ENCODE measurements around the gene BHLHE40. TPM values are rescaled to one million over a fixed set of nuclear protein-coding genes. Genes with fewer than 3 reads are reported as not detected.
A peak's percentile ranks its signal among the peaks of the same experiment; 100 is the strongest.

BHLHE40 gene
- total and polyA plus RNA-seq, 2 of the 8 experiments (the other 6 are each of a cell fraction or from before 2014, with no cell fraction given) = 1.5 to 2.2 TPM

DNA sequence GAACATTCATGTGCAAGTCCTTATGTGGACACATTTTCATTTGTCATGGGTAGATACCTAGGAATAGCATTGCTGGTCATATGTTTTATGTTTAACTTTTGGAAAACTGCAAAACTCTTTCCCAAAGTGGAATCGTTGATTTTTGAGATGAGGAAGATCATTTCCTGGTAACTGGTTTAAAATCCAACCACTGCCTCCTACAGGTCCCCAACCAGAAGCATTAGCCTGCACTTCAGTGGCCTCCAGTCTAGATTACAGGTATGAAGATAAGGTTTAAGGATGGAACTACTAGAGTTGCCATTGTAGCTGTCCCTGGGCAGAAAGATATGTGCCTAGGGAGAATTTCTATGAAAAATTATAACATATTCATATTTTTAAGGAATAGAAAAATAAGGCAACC is 48.7 kb upstream of the BHLHE40 start:
- no peak overlapping the region for H2BK120ac ChIP-seq (replicated peaks; ENCODE audit: low read depth, low read length)
- H2BK5ac ChIP-seq (ENCODE audit: low read depth, low read length) = no peak overlapping the region
- no peak overlapping the region for H3K23ac ChIP-seq (ENCODE audit: insufficient read length)
- CTCF ChIA-PET (ENCODE audit: partially characterized antibody) = interaction anchor here (0.8 to 1.3 kb wide), 3 partner anchors 13 to 219 kb away, joined by 3 to 6 read pairs (median 3); no protein-coding TSS in a partner anchor
- H3K18ac ChIP-seq (ENCODE audit: extremely low read depth, low read length) = no peak overlapping the region
- H4K5ac ChIP-seq (ENCODE audit: insufficient read length, low read depth, low read length) = no peak overlapping the region
- H3K4me3 ChIP-seq (ENCODE audit: extremely low read depth in 1 of 4, insufficient read depth in 2 of 4, low read depth in 3 of 4, low read length in 4 of 4) = no peak overlapping the region
- H3K79me2 ChIP-seq (ENCODE audit: control insufficient read depth in 1 of 2, insufficient read depth in 2 of 2, low read length in 2 of 2) = no peaks in the 10 kb centered on the region
- H3K56ac ChIP-seq (replicated peaks; ENCODE audit: insufficient read length, low read depth, low read length) = no peak overlapping the region
- no peak overlapping the region for H2BK12ac ChIP-seq (ENCODE audit: low read depth, low read length)
- no peak overlapping the region for H2BK15ac ChIP-seq (ENCODE audit: low read length)
- no peaks in the 10 kb centered on the region for H4K20me1 ChIP-seq (replicated peaks in 1 of 2; ENCODE audit: control insufficient read depth in 1 of 2, insufficient read depth in 2 of 2, low read length in 2 of 2)
- no peak overlapping the region for H3K14ac ChIP-seq (ENCODE audit: insufficient read length)
- H2AFZ ChIP-seq (ENCODE audit: low read length) = no peak overlapping the region
- H4K8ac ChIP-seq (ENCODE audit: extremely low read depth, insufficient read depth, low read length) = no peak overlapping the region
- DNase-seq (ENCODE audit: low read depth in 1 of 2, low spot score in 2 of 2) (no peak), FAIRE-seq (no peak)
- no peak overlapping the region for H3K9ac ChIP-seq (replicated peaks in 1 of 4; ENCODE audit: extremely low read depth in 1 of 4, low read depth in 3 of 4, low read length in 3 of 4)
- no peak overlapping the region for H3K4me2 ChIP-seq (ENCODE audit: insufficient read depth in 1 of 2, low read depth in 2 of 2, low read length in 2 of 2)
- H4K91ac ChIP-seq (replicated peaks; ENCODE audit: insufficient read length, low read length) = no peak overlapping the region
- H3K9me3 ChIP-seq (ENCODE audit: insufficient read depth in 2 of 2, low read depth in 1 of 2, low read length in 1 of 2) = no peaks in the 10 kb centered on the region
- H2AK5ac ChIP-seq (ENCODE audit: low read depth, low read length) = no peak overlapping the region
- H3K36me3 ChIP-seq (ENCODE audit: control insufficient read depth in 2 of 4, insufficient read depth in 4 of 4, low read length in 3 of 4) = no peaks in the 10 kb centered on the region
- H2BK20ac ChIP-seq (ENCODE audit: low read length) = no peak overlapping the region
- 89% methylated on average over 1 of the region's 1 CpG; no CpG with 5 or more reads in 1 of the 2 experiments for WGBS, 2 experiments (ENCODE audit: extremely low coverage in 1 of 2, insufficient coverage in 1 of 2, insufficient read length in 1 of 2, insufficient replicate concordance in 2 of 2, low coverage in 1 of 2, low lambda C conversion rate in 2 of 2, missing lambda C conversion rate in 1 of 2)
- no peak overlapping the region for H3K27ac ChIP-seq (ENCODE audit: low read depth, low read length)
- no peaks in the 10 kb centered on the region for H3K27me3 ChIP-seq (replicated peaks in 1 of 4; ENCODE audit: control insufficient read depth in 3 of 4, extremely low read depth in 1 of 4, insufficient read depth in 3 of 4, low read length in 3 of 4)
- POLR2A ChIA-PET (ENCODE audit: partially characterized antibody) = no interaction called here
- no peaks in the 10 kb centered on the region for H3K4me1 ChIP-seq (replicated peaks in 1 of 4; ENCODE audit: control insufficient read depth in 3 of 4, insufficient read depth in 4 of 4, low read length in 3 of 4)
- no peak overlapping the region for H3K4ac ChIP-seq (replicated peaks; ENCODE audit: insufficient read length, low read depth, low read length)
- H3K79me1 ChIP-seq (ENCODE audit: low read depth, low read length) = no peaks in the 10 kb centered on the region
- no peaks in the 10 kb centered on the region for H3K23me2 ChIP-seq (ENCODE audit: low read depth, low read length)
- TF ChIP-seq ZNF274 (IDR thresholded peaks at IDR 0.05; ENCODE audit: borderline replicate concordance, extremely low read depth, low read length) (no peak), CBX8 (IDR thresholded peaks at IDR 0.05; ENCODE audit: borderline replicate concordance, low read depth, low read length) (no peak), ASH2L (IDR thresholded peaks at IDR 0.05; ENCODE audit: low read length) (no peak), MAFK (IDR thresholded peaks at IDR 0.05; ENCODE audit: low read depth, low read length) (no peak), BCL11A (IDR thresholded peaks at IDR 0.05; ENCODE audit: low read depth in 2 of 2, low read length in 2 of 2) (no peak), PHF8 (conservative IDR thresholded peaks at IDR 0.05; ENCODE audit: low read depth, low read length) (no peak), CHD2 (IDR thresholded peaks at IDR 0.05; ENCODE audit: low read length) (no peak), RBBP5 (IDR thresholded peaks at IDR 0.05; ENCODE audit: borderline replicate concordance, low read depth, low read length) (no peak), RFX5 (IDR thresholded peaks at IDR 0.05; ENCODE audit: borderline replicate concordance, low read depth, low read length) (no peak), SAP30 (IDR thresholded peaks at IDR 0.05; ENCODE audit: insufficient read depth, insufficient replicate concordance, low read length) (no peak), SIRT6 (IDR thresholded peaks at IDR 0.05; ENCODE audit: low read length) (no peak)
- TF ChIP-seq, protein P1, sequence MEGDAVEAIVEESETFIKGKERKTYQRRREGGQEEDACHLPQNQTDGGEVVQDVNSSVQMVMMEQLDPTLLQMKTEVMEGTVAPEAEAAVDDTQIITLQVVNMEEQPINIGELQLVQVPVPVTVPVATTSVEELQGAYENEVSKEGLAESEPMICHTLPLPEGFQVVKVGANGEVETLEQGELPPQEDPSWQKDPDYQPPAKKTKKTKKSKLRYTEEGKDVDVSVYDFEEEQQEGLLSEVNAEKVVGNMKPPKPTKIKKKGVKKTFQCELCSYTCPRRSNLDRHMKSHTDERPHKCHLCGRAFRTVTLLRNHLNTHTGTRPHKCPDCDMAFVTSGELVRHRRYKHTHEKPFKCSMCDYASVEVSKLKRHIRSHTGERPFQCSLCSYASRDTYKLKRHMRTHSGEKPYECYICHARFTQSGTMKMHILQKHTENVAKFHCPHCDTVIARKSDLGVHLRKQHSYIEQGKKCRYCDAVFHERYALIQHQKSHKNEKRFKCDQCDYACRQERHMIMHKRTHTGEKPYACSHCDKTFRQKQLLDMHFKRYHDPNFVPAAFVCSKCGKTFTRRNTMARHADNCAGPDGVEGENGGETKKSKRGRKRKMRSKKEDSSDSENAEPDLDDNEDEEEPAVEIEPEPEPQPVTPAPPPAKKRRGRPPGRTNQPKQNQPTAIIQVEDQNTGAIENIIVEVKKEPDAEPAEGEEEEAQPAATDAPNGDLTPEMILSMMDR (IDR thresholded peaks at IDR 0.05; ENCODE audit: control extremely low read depth in 1 of 3, insufficient read depth in 1 of 3, low read depth in 1 of 3, low read length in 3 of 3) = peak in 1 of 3 experiments; percentile 17; a peak in 1 of 4 replicates
